Stimulated activated naive CD8-positive, alpha-beta T cell treated with anti-CD3 and anti-CD28 coated beads, Interleukin-15, amount 100 ng/mL, for 72 hours (primary cell): ENCODE data around the gene MAGOH.
A peak's percentile ranks its signal among the peaks of the same experiment; 100 is the strongest.

Experiments
- ATAC-seq: fragments of 150-1000 bp; cut with Tn5 transposase; 2 replicates; pipeline ENCODE4 v1.10.0; 2021; ENCODE audit warnings: mild to moderate bottlenecking, moderate library complexity
- DNase-seq, 2 donors: peaks; one replicate each; pipeline ENCODE4 v3.0.0; 2021 to 2022
- H3K27ac Mint-ChIP-seq, 2 donors: one replicate each; pipeline ENCODE4 v1.8.0; 2022; ENCODE audit warnings: mild to moderate bottlenecking in 2 of 2, mixed read lengths in 2 of 2, moderate library complexity in 2 of 2
- H3K27me3 Mint-ChIP-seq: one replicate; pipeline ENCODE4 v1.8.0; 2022; ENCODE audit warnings: mixed read lengths
- H3K4me1 Mint-ChIP-seq: one replicate; pipeline ENCODE4 v1.8.0; 2022; ENCODE audit warnings: mild to moderate bottlenecking, mixed read lengths
- H3K4me3 Mint-ChIP-seq, 2 donors: one replicate each; pipeline ENCODE4 v1.8.0; 2022; ENCODE audit warnings: mild to moderate bottlenecking in 2 of 2, mixed read lengths in 2 of 2, moderate library complexity in 1 of 2
- H3K9me3 Mint-ChIP-seq, 2 donors: one replicate each; pipeline ENCODE4 v1.8.0; 2022; ENCODE audit warnings: mixed read lengths in 2 of 2

MAGOH gene

DNA sequence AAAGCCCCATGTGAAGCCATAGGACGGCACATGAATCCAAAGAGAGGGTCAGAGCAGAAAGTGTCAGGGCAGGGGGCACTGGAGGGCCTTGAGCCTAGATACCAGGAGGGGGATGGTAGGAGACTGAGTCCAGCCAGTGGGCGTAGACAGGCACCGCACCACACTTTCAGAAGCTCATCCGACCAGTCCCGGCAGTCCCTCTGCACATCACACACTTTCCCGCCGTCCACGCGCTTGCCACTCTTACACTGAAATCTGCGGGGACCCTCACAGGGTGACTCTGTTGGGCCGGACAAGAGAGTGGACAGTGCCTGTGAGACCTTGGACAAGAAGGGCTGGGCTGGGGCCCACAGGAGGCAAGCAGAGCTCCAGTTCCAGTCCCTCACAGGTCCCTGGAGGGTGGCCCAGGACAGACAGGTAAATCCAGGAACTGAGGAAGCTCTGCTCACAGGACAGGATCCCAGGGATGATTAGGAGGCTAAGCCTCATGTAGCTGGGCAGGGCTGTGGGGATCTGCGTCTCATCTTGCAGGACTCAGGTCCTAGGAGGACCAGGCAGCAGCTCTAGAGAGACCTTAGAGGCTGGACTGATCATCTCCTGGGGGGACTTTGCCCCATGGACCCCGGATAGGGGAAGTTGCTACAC is 36.3 kb upstream of the MAGOH start:
- ATAC-seq = no peak
- Mint-ChIP-seq H3K27ac (no peak overlapping the region), H3K9me3 (no peaks in the 10 kb centered on the region), H3K27me3 (no peaks in the 10 kb centered on the region), H3K4me1 (peaks cover 4% of the 10 kb centered on the region), H3K4me3 (no peak overlapping the region)
- DNase-seq = no peak

DNA sequence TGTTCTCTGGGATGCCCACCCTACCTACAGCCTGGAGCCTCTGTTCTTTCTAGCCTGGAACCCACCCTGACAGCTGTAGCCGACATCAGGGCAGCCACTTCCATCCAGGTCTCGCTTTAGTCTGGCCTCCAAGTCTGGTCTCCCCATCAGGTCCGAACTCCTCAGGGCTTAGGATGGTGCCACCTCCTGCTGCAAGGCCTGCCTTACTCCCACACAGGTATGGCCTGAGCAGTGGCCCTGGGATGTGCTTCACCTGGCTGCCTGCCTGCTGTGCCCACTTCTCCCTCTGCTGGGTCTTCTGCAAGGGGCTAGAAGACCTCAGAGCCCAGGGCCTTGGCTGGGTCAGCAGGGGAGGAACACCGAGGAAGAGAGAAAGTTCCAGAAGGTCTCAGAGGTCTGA is 35.7 kb upstream of the MAGOH start:
- peak overlapping the region in 1 of 2 donors; percentile 3 for H3K27ac Mint-ChIP-seq
- no peaks in the 10 kb centered on the region for H3K9me3 Mint-ChIP-seq
- no peak overlapping the region for H3K4me3 Mint-ChIP-seq
- DNase-seq (no peak), ATAC-seq (no peak)
- H3K27me3 Mint-ChIP-seq = no peaks in the 10 kb centered on the region
- peaks cover 4% of the 10 kb centered on the region for H3K4me1 Mint-ChIP-seq

DNA sequence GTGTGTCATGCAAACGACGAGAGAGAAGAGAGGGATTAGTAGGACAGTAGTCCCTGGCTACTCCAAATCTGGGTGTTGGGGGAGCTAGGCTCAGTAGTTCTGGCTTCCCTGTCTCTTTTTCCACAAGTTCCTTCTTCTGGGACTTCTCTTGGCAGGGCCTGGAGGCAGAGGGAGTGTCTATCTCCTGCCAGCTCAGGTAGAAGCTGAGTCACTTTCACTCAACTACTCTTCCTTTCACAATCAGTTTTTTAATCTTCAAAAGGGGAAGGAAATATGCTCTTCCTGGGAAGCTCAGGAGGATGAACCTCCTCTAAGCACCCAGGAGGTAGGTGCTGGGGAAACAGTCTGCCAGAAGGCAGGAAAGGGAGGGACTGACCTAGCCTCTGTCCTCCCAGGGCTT is 35.2 kb upstream of the MAGOH start:
- no peaks in the 10 kb centered on the region for H3K9me3 Mint-ChIP-seq
- DNase-seq = no peak
- no peak overlapping the region for H3K4me3 Mint-ChIP-seq
- ATAC-seq = no peak
- peaks cover 3% of the 10 kb centered on the region for H3K4me1 Mint-ChIP-seq
- H3K27me3 Mint-ChIP-seq = no peaks in the 10 kb centered on the region
- peak overlapping the region in 1 of 2 donors; percentile 48 for H3K27ac Mint-ChIP-seq

DNA sequence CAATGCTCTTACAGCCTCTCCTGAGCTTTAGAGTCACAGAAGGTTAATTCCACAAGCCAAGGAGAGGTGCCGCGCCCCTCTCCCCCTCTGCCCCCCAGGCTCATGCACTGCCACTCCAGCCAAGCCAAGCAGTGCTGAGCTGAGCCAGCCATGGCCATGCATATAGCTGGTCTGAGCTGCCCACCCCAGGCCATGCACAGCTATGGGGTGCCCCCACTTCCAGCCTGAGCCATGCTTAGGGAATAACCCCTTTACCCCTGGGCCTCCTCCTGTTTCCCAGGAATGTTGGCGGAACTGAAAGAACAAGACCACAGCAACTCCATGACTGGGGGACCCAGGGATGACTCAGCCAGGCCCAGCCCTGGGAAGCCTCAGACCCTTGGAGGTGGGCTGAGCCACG is 34.0 kb upstream of the MAGOH start:
- Mint-ChIP-seq H3K4me1 (no peaks in the 10 kb centered on the region), H3K9me3 (no peaks in the 10 kb centered on the region), H3K27me3 (no peaks in the 10 kb centered on the region), H3K27ac (no peak overlapping the region), H3K4me3 (no peak overlapping the region)
- no peak for DNase-seq
- no peak for ATAC-seq

DNA sequence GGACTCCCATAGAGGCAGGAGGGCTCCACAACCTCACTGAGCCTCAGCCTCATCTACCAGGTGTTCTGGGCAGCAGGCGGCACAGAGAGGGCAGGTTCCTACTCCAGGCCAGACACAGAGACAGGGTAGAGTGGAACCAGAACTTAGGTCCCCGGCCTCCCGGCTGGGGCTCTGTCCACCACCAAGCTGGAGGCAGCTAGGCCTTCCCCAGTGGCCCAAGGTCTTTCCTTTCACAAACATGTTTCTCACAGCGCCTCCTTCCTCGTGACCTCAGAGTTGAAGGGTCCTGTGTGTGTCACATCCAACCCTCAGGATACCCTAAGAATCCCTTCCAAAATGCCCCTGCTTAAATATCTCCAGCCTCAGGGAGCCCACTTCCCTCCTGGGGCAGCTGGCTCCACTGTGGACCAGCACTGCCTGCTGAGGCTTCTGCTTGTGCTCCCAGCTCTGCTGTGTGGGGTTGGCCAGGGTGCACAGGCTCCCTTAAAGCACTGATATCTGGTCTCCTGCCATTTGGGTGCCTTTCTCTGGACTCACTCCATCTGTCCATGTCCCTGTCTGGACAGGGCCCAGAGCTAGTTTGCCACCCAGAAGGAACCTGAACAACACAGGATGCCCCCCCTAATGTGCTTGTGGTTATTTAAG is 33.2 kb upstream of the MAGOH start:
- Mint-ChIP-seq H3K4me1 (no peaks in the 10 kb centered on the region), H3K4me3 (no peak overlapping the region), H3K9me3 (no peaks in the 10 kb centered on the region), H3K27me3 (no peaks in the 10 kb centered on the region), H3K27ac (peak overlapping the region in 1 of 2 donors; percentile 53)
- DNase-seq (no peak), ATAC-seq (no peak)

DNA sequence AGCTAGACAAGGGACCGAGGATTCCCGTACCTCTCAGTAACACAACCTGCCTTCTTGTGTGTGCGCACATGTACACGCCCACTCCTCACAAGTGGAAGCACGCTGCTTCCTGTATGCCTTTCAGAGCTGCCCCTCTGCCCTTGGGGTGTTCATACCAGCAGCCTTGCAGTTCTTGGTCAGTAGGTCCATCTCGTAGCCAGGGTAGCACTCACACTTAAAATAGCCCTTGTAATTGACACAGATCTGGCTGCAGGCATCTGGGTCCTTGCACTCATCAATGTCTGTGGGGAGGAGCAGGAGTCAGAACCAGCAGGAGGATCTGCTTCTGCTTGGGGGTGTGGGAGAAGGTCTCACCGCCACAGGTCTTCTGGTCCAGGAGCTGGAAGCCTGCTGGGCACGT is 32.6 kb upstream of the MAGOH start:
- Mint-ChIP-seq H3K9me3 (no peaks in the 10 kb centered on the region), H3K4me3 (no peak overlapping the region), H3K27me3 (no peaks in the 10 kb centered on the region), H3K4me1 (no peaks in the 10 kb centered on the region), H3K27ac (no peak overlapping the region)
- ATAC-seq = no peak
- no peak for DNase-seq

DNA sequence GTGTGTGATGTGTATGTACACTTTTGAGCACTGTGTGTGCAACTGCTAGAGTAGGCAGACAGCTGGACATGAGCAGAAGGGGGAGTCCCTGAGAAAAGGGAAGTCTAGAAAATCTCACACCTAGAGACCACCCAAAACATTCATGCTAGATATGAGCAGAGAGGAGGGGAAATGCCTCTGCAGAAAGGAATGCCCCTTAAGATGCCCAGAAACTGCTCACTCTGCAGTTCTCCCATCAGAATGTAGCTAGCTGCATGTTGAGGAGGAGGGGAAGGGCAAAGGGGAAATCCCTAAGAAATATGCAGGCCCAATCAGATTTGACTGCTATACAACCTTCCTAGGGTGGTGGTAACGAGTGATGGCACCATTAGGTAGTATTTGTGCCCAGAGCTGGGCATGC is 31.8 kb upstream of the MAGOH start:
- Mint-ChIP-seq H3K9me3 (no peaks in the 10 kb centered on the region), H3K27ac (no peak overlapping the region), H3K4me1 (no peaks in the 10 kb centered on the region), H3K27me3 (no peaks in the 10 kb centered on the region), H3K4me3 (no peak overlapping the region)
- ATAC-seq = peak; percentile 53
- no peak for DNase-seq

DNA sequence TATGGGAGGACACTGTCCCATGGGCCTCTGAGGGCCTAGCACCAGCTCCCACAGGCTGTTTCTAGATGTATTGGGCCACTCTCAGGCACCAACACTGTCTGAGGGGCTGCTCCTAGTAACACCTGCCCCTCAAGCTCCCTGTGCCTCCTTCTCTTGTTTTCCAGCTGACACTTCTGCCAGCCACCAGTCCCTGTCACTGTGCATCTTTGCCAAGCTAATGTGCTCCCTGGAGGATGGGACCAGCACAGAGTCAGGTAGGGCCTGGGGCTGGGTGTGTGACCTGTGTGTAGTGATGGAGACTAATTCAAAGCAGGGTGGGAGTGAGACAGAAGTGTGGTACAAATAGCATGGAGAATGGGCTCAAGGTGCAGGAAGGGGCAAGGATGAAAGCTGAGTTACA is 29.4 kb upstream of the MAGOH start:
- H3K27ac Mint-ChIP-seq = no peak overlapping the region
- DNase-seq (no peak), ATAC-seq (no peak)
- no peak overlapping the region for H3K4me3 Mint-ChIP-seq
- no peaks in the 10 kb centered on the region for H3K27me3 Mint-ChIP-seq
- H3K9me3 Mint-ChIP-seq = no peaks in the 10 kb centered on the region
- H3K4me1 Mint-ChIP-seq = no peaks in the 10 kb centered on the region

DNA sequence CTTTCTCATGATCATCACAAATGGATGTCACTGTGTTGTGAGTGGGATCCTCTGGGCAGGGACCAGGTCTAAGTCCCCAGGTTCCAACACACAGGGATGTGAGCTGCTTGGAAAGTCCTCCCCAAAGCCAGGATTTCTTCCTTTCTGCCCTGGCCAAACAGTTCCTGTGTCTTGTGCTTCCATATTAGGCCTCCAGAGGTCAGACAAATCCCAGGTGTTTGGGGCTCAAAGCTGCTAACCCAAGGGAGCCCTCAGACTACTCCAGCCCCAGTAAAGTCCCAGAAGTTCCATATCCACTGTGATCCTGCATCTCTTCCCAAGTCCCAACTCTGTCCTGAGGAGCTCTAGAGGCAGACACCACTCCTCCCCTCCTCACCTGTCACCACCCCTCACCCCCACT is 27.7 kb upstream of the MAGOH start:
- H3K27me3 Mint-ChIP-seq = no peaks in the 10 kb centered on the region
- no peak for DNase-seq
- H3K4me3 Mint-ChIP-seq = no peak overlapping the region
- ATAC-seq = no peak
- H3K27ac Mint-ChIP-seq = peak overlapping the region in 1 of 2 donors; percentile 29
- no peaks in the 10 kb centered on the region for H3K4me1 Mint-ChIP-seq
- H3K9me3 Mint-ChIP-seq = no peaks in the 10 kb centered on the region

DNA sequence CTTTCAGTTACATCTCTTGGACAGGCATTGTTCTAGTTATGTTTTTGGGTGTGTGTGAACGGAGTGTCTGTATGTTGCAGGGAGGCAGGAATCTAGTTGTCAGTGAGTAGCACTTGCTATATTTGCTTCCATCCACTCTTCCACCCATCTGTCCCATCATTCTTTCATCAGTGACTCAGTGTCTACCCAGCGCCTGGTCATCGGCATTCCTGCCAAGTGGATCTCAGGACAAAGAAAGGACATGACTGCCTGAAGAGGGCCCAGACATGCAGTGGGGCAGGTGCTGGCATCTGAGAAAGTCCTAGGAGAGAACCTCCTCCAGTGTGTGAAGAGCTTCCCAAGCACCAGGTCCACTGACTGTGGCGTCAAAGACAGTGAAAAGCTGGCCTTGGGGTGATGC is 27.3 kb upstream of the MAGOH start:
- ATAC-seq (no peak), DNase-seq (no peak)
- no peaks in the 10 kb centered on the region for H3K4me1 Mint-ChIP-seq
- H3K27ac Mint-ChIP-seq = no peak overlapping the region
- H3K9me3 Mint-ChIP-seq = no peaks in the 10 kb centered on the region
- no peak overlapping the region for H3K4me3 Mint-ChIP-seq
- H3K27me3 Mint-ChIP-seq = no peaks in the 10 kb centered on the region

DNA sequence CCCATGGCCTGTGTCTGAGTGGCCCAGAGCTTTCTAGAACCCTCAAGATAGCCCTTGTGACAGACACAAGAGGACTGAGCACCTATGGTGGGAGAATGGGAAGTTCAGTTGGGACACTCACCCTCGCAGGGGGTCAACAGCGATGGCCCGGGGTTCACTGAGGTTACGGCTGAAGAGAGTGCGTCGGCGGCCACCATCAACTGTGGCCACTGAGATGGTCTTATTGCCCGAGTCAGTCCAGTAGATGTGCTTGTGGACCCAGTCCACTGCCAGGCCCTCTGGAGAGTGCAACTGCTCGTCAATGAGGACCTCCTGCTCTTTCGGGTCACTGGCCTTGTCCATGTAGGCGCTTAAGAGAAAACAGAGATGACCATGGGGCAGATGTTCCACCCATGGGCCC is 25.7 kb upstream of the MAGOH start:
- Mint-ChIP-seq H3K27ac (no peak overlapping the region), H3K9me3 (no peaks in the 10 kb centered on the region), H3K4me3 (no peak overlapping the region), H3K27me3 (no peaks in the 10 kb centered on the region), H3K4me1 (no peaks in the 10 kb centered on the region)
- DNase-seq (no peak), ATAC-seq (no peak)

DNA sequence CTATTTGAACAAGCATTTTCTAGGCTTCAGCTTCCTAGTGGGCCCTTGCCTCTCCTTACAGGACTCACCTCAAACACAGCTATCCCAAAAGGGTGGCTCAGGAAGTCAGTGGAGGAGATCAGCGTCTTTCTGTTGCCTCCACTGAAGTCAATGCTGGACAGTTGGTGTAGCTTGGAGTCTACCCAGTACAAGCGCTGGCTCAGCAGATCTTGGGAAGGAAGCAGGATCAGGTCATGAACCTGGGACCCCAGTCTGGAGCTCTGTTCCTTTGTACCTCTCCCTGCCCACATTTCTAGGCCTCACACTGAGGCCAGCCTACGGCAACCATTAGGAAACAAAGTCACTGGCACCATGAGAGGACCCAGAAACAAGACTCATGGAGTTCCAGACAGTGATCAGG is 23.7 kb upstream of the MAGOH start:
- H3K27ac Mint-ChIP-seq = no peak overlapping the region
- H3K27me3 Mint-ChIP-seq = no peaks in the 10 kb centered on the region
- no peaks in the 10 kb centered on the region for H3K4me1 Mint-ChIP-seq
- no peaks in the 10 kb centered on the region for H3K9me3 Mint-ChIP-seq
- DNase-seq = no peak
- ATAC-seq = no peak
- H3K4me3 Mint-ChIP-seq = no peak overlapping the region

DNA sequence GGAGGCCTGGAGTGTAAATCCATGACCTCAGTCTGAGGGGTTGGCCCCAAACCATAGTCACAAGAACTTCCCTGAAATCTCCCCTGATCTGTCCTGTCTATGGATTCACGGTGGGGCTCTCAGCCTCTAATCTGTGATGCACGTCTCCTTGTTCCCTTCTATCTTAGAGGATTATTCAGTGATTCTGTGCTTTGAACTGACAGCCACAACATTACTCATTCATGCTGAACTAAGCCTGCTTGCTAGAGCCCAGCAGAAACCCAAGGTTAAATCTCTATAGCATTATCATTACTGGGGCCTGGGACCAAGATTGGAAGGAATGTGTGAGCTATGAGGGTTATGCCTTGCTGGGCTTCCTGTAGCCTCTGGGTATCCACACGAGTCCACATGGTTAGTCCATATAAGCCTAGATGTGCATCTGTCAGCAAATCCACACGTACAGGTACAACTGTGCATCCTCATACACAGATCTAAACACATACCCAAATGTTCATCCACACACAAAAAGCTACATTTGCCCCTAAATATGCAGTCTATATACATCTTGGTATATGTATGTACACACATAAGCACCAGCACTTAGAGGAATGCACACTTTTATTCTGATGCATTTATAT is 22.4 kb upstream of the MAGOH start:
- no peak for ATAC-seq
- H3K4me3 Mint-ChIP-seq = no peak overlapping the region
- no peaks in the 10 kb centered on the region for H3K4me1 Mint-ChIP-seq
- H3K27ac Mint-ChIP-seq = peak overlapping the region; percentile 6 to 19
- no peak for DNase-seq
- no peaks in the 10 kb centered on the region for H3K27me3 Mint-ChIP-seq
- H3K9me3 Mint-ChIP-seq = no peaks in the 10 kb centered on the region

DNA sequence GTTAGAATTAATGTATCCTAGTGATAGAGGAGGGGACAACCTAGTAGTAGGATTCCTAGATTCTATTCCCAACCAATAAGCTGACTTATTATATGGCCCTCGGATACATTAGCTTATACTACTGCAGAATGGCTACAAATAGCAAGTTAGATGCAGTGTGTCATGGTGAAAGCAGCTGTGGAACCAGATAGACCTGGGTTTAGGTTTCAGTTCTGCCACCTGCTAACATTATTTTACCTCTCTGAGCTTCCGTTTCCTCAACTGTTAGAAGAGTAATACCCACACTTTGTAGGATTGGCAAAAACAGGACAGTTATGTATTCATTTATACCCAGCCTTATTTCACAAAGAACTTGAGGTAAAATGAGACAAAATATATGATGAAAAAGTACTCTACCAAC is 21.6 kb upstream of the MAGOH start:
- H3K4me1 Mint-ChIP-seq = no peaks in the 10 kb centered on the region
- H3K27ac Mint-ChIP-seq = no peak overlapping the region
- H3K4me3 Mint-ChIP-seq = no peak overlapping the region
- DNase-seq = no peak
- H3K27me3 Mint-ChIP-seq = no peaks in the 10 kb centered on the region
- no peak for ATAC-seq
- no peaks in the 10 kb centered on the region for H3K9me3 Mint-ChIP-seq

DNA sequence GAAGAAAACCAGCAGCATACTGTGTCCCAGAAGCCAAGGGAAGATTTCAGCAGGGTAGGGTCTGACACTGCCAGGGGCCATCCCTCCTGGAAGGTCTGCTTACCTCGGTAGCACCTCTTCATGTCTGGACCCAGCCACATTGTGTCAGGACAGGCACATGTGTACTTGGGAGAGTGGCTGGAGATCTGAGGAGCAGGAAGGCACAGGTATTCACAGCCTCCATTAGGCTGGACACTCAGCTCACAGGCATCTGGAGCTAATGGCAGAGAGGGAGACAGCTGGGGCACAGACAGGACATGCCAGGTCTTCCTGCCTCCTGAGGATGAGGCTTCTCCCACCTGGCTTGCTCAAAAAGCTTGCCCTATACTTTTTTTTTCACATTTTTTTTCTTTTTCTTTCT is 19.9 kb upstream of the MAGOH start:
- ATAC-seq (no peak), DNase-seq (no peak)
- Mint-ChIP-seq H3K4me1 (no peaks in the 10 kb centered on the region), H3K9me3 (no peaks in the 10 kb centered on the region), H3K27ac (no peak overlapping the region), H3K27me3 (no peaks in the 10 kb centered on the region), H3K4me3 (no peak overlapping the region)

DNA sequence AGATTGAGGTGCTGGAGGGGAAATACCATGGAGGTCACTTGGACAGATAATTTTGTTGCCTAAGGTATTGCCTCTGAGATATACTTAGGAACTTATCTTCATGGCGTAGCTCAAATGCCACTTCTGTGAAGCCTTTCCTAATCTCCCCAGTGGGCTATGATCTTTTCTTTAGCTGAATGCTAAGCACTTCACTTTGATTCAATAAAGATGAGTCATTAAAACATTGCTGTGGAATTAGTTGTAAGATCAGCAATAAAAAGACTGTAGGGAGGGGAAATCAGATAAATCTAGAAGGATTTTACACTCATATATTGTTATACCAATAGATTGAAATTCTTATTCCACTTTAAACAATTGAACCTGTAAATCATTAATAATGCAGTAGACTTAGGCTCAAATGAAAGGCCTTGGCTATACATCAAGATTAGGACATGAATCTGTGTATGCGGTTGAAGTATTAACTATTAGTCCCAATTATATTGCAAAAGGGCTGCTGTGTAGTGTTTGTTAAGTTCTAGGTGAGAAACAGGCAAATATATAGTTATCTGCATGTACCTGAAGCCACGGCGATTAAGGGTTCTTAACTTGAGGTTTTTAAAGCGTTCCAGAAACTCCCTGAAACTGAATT is 19.2 kb upstream of the MAGOH start:
- Mint-ChIP-seq H3K27ac (no peak overlapping the region), H3K27me3 (no peaks in the 10 kb centered on the region), H3K4me3 (no peak overlapping the region), H3K9me3 (no peaks in the 10 kb centered on the region), H3K4me1 (no peaks in the 10 kb centered on the region)
- ATAC-seq = no peak
- DNase-seq = no peak
